ENCODE data around the gene EXPH5.

GRCh38 chr11:108500169-108500568, 93.4 kb downstream of the EXPH5 start:
- TF ChIP-seq CTCF (conservative IDR thresholded peaks at IDR 0.05; ENCODE audit: low read depth, low read length) (no peak), EZH2 (IDR thresholded peaks at IDR 0.05; ENCODE audit: low read length, unreplicated experiment) (no peak), EZH2phosphoT487 (IDR thresholded peaks at IDR 0.05; ENCODE audit: borderline replicate concordance, low read length) (no peak)
